ENCODE results near the gene COA8. TPM values are rescaled to one million over a fixed set of nuclear protein-coding genes. Genes with fewer than 3 reads are reported as not detected.

Gene COA8
- total RNA-seq (10 to 100 TPM; 30.6 to 66.5 (median 41.9) TPM), polyA plus RNA-seq (100 to 1,000 TPM in 1 of 2 donors, 10 to 100 TPM in 1; 47.5 to 109 TPM)
- long read RNA-seq, donor 1, transcript APOPT1-201 (5 exons, 2,523 nt) = major isoform, 51 of 71 reads
- long read RNA-seq, donor 1, partial matches to known transcripts = 1 of 71 reads
- long read RNA-seq, donor 1, other reads (novel, unspliced or antisense) = 9 of 71 reads
- long read RNA-seq, donor 2, transcript APOPT1-201 (5 exons, 2,523 nt) = major isoform, 65 of 90 reads
- long read RNA-seq, donor 2, partial matches to known transcripts = 2 of 90 reads
- long read RNA-seq, donor 2, other reads (novel, unspliced or antisense) = 16 of 90 reads
- long read RNA-seq, donor 3, transcript APOPT1-201 (5 exons, 2,523 nt) = major isoform, 37 of 52 reads
- long read RNA-seq, donor 3, partial matches to known transcripts = 3 of 52 reads
- long read RNA-seq, donor 3, other reads (novel, unspliced or antisense) = 7 of 52 reads

GRCh38 chr14:103562429-103563225, at the start of gene COA8, which contains the start of gene BAG5:
COA8 (plus strand) TSS chr14:103562960; CDS start chr14:103563002, 42 bp downstream.
BAG5 (minus strand) TSS chr14:103562657; CDS start chr14:103561164, 1,493 bp downstream.
- Histone ChIP-seq H3K27me3 (no peaks in the 10 kb centered on the region), H3K27ac (peak within 1 kb of the TSS; percentile 92 to 99 (median 96)), H3K4me3 (peak within 1 kb of the TSS; percentile 62 to 99 (median 86)), H3K9me3 (no peaks in the 10 kb centered on the region), H3K36me3 (peaks cover 0 to 40% (median 23%) of the 10 kb centered on the region in 9 donors), H3K4me1 (peaks cover 3 to 70% (median 56%) of the 10 kb centered on the region in 12 donors)
- TF ChIP-seq CTCF (IDR thresholded peaks at IDR 0.05) (peak in 4 of 12 donors; percentile 7 to 45 (median 30)), POLR2A (IDR thresholded peaks at IDR 0.05) (peak; percentile 23 to 69)
- intact Hi-C loops (cut with DNase I) = loop anchor here in 1 of 10 donors (10.0 kb wide), 1 partner anchor 152 kb away; the partner anchor contains the start of genes XRCC3 and ZFYVE21
- DNase-seq (peak; percentile 87 to 93 (median 90)), ATAC-seq (peak; percentile 23 to 87 (median 76))
- WGBS, 4 donors = 0% methylated on average over 46 to 109 of the region's 109 CpGs

GRCh38 chr14:103514596-103515421, 48.0 kb upstream of the COA8 start:
- Histone ChIP-seq H3K4me3 (no peak overlapping the region), H3K9me3 (no peaks in the 10 kb centered on the region), H3K36me3 (peaks cover 0 to 25% (median 17%) of the 10 kb centered on the region in 9 donors), H3K27me3 (no peaks in the 10 kb centered on the region), H3K4me1 (peaks cover 0 to 58% (median 33%) of the 10 kb centered on the region in 12 donors), H3K27ac (peak overlapping the region in 1 of 12 donors; percentile 2)
- DNase-seq = peak in 3 of 5 donors; percentile 17 to 37 (median 29)
- intact Hi-C loops (cut with DNase I) = loop anchor here in 1 of 10 donors (5.0 kb wide), 1 partner anchor 37 kb away; no protein-coding TSS in a partner anchor
- no peak for ATAC-seq
- WGBS, 4 donors = 86 to 91% (median 88%) methylated on average over 18 of the region's 18 CpGs
- no peak for TF ChIP-seq POLR2A (IDR thresholded peaks at IDR 0.05)
- no peak for TF ChIP-seq CTCF (IDR thresholded peaks at IDR 0.05)

GRCh38 chr14:103516426-103517173, 46.2 kb upstream of the COA8 start:
- ATAC-seq = no peak
- H3K36me3 ChIP-seq = peaks cover 0 to 12% (median 3%) of the 10 kb centered on the region in 9 donors
- TF ChIP-seq CTCF (IDR thresholded peaks at IDR 0.05) = no peak
- no peak for TF ChIP-seq POLR2A (IDR thresholded peaks at IDR 0.05)
- H3K4me1 ChIP-seq = peaks cover 0 to 76% (median 48%) of the 10 kb centered on the region in 12 donors
- intact Hi-C loops (cut with DNase I) = loop anchor here in 1 of 10 donors (5.0 kb wide), 1 partner anchor 36 kb away; no protein-coding TSS in a partner anchor
- WGBS, 4 donors = 63 to 69% (median 65%) methylated on average over 10 of the region's 10 CpGs
- DNase-seq = peak in 2 of 5 donors; percentile 3 to 8
- no peak overlapping the region for H3K4me3 ChIP-seq
- H3K27ac ChIP-seq = peak overlapping the region in 6 of 12 donors; percentile 5 to 96 (median 20)
- no peaks in the 10 kb centered on the region for H3K9me3 ChIP-seq
- peaks cover 0 to 9% (median 0%) of the 10 kb centered on the region in 9 donors for H3K27me3 ChIP-seq

Data from heart left ventricle (tissue), 16 donors.